Thyroid gland (tissue), 4 donors: ENCODE measurements around the gene LTN1.

Experiments used
- POLR2A ChIP-seq, 2 donors: fragments of 450-650 bp; IDR thresholded peaks; one replicate each; pipeline ENCODE4 v1.6.1; 2017; ENCODE audit warnings: antibody characterized with exemption in 2 of 2, mild to moderate bottlenecking in 2 of 2, moderate library complexity in 1 of 2
- TF ChIP-seq, protein P1 (sequence below), 6 experiments: fragments of 200-600 bp in 3 of 6; fragments of 450-650 bp in 3 of 6; sonication (generic) in 3 of 6; IDR thresholded peaks; one replicate each; pipeline ENCODE4 v1.5.1; 2016 to 2019; ENCODE audit warnings: antibody characterized with exemption in 6 of 6, mild to moderate bottlenecking in 2 of 6, inconsistent platforms in 1 of 6, moderate library complexity in 1 of 6

DNA sequence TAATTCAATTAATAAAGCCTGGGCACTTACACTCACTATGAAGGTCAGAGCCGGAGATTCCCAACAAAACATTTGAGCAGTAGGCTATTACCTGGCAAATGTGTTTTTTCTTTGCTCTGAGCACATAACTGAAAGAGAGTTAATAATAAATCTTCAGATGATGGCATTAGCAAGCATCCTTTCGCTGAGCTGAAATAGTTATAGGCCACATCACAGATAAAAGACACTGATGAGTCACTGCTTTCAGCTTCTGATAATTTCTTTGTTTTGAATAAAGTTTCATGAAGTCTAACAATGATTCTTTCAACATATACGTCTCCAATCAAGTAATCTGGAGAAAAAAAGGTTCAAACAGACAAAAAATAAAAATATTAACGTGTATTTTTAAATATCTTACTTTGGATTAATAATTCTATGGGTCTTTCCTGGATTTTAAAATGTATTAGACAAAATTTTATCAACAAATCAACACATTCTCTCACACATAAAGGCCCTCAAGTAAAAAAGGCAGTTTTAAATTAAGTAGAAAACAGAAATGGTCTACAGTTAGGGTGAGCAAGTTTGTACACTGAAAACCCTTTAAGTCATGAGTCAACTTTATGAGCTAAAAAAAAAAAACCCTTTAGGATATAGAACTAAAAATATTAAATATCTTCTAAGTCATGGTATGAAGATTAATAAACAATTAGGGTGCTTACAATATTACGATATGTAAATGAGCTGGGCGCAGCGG, 33.1 kb downstream of the LTN1 start:
- TF ChIP-seq POLR2A (IDR thresholded peaks at IDR 0.05), result no peak
- TF ChIP-seq, protein P1, sequence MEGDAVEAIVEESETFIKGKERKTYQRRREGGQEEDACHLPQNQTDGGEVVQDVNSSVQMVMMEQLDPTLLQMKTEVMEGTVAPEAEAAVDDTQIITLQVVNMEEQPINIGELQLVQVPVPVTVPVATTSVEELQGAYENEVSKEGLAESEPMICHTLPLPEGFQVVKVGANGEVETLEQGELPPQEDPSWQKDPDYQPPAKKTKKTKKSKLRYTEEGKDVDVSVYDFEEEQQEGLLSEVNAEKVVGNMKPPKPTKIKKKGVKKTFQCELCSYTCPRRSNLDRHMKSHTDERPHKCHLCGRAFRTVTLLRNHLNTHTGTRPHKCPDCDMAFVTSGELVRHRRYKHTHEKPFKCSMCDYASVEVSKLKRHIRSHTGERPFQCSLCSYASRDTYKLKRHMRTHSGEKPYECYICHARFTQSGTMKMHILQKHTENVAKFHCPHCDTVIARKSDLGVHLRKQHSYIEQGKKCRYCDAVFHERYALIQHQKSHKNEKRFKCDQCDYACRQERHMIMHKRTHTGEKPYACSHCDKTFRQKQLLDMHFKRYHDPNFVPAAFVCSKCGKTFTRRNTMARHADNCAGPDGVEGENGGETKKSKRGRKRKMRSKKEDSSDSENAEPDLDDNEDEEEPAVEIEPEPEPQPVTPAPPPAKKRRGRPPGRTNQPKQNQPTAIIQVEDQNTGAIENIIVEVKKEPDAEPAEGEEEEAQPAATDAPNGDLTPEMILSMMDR (IDR thresholded peaks at IDR 0.05), result no peak
